HG02938 (cell line): ENCODE measurements around the gene MTCL1.

Experiments
- ATAC-seq: cut with Tn5 transposase; IDR thresholded peaks from one replicate; pipeline ENCODE4 v1.9.1; 2021; ENCODE audit warnings: mild to moderate bottlenecking, moderate library complexity; ENCODE audit not compliant: unreplicated experiment

MTCL1 gene

GRCh38 chr18:8766559-8767293, 61.4 kb downstream of the MTCL1 start:
- no peak for ATAC-seq

- ATAC-seq, result no peak
These were observed 62.0 kb downstream of the MTCL1 start for GRCh38 chr18:8767340-8767739.

GRCh38 chr18:8769509-8770095, 64.2 kb downstream of the MTCL1 start:
- no peak for ATAC-seq

GRCh38 chr18:8770657-8771056, 65.3 kb downstream of the MTCL1 start:
- no peak for ATAC-seq

- ATAC-seq, result no peak
These were observed 66.6 kb downstream of the MTCL1 start for GRCh38 chr18:8771930-8772329.

GRCh38 chr18:8773980-8774379, 68.6 kb downstream of the MTCL1 start:
- ATAC-seq, result no peak

GRCh38 chr18:8776013-8776943, 70.9 kb downstream of the MTCL1 start:
- no peak for ATAC-seq

- no peak for ATAC-seq
These were observed 72.5 kb downstream of the MTCL1 start for GRCh38 chr18:8777846-8778245.

GRCh38 chr18:8778386-8778785, 73.0 kb downstream of the MTCL1 start:
- ATAC-seq, result no peak

- no peak for ATAC-seq
These were observed 73.5 kb downstream of the MTCL1 start for GRCh38 chr18:8778824-8779223.

GRCh38 chr18:8779251-8779650, 73.9 kb downstream of the MTCL1 start:
- ATAC-seq, result no peak

GRCh38 chr18:8780227-8780626, 74.9 kb downstream of the MTCL1 start:
- ATAC-seq, result no peak

GRCh38 chr18:8781671-8782070, 76.3 kb downstream of the MTCL1 start:
- ATAC-seq, result no peak

GRCh38 chr18:8783335-8783993, 78.1 kb downstream of the MTCL1 start:
- ATAC-seq, result no peak

- ATAC-seq, result no peak
These were observed 78.7 kb downstream of the MTCL1 start for GRCh38 chr18:8783994-8784530.

- no peak for ATAC-seq
These were observed 79.9 kb downstream of the MTCL1 start for GRCh38 chr18:8785261-8785660.

GRCh38 chr18:8785855-8786482, 80.6 kb downstream of the MTCL1 start:
- no peak for ATAC-seq

- no peak for ATAC-seq
These were observed 81.4 kb downstream of the MTCL1 start for GRCh38 chr18:8786483-8787370.

- ATAC-seq, result no peak
These were observed 82.0 kb downstream of the MTCL1 start for GRCh38 chr18:8787371-8787670.

GRCh38 chr18:8787794-8788193, 82.4 kb downstream of the MTCL1 start:
- ATAC-seq, result no peak
